ENCODE measurements around the gene ENO4.

Gene ENO4, protein sequence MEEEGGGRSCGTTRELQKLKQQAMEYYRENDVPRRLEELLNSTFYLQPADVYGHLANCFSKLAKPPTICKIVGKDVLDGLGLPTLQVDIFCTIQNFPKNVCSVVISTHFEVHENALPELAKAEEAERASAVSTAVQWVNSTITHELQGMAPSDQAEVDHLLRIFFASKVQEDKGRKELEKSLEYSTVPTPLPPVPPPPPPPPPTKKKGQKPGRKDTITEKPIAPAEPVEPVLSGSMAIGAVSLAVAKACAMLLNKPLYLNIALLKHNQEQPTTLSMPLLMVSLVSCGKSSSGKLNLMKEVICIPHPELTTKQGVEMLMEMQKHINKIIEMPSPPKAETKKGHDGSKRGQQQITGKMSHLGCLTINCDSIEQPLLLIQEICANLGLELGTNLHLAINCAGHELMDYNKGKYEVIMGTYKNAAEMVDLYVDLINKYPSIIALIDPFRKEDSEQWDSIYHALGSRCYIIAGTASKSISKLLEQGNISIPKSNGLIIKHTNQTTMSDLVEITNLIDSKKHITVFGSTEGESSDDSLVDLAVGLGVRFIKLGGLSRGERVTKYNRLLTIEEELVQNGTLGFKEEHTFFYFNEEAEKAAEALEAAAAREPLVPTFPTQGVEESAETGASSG

DNA sequence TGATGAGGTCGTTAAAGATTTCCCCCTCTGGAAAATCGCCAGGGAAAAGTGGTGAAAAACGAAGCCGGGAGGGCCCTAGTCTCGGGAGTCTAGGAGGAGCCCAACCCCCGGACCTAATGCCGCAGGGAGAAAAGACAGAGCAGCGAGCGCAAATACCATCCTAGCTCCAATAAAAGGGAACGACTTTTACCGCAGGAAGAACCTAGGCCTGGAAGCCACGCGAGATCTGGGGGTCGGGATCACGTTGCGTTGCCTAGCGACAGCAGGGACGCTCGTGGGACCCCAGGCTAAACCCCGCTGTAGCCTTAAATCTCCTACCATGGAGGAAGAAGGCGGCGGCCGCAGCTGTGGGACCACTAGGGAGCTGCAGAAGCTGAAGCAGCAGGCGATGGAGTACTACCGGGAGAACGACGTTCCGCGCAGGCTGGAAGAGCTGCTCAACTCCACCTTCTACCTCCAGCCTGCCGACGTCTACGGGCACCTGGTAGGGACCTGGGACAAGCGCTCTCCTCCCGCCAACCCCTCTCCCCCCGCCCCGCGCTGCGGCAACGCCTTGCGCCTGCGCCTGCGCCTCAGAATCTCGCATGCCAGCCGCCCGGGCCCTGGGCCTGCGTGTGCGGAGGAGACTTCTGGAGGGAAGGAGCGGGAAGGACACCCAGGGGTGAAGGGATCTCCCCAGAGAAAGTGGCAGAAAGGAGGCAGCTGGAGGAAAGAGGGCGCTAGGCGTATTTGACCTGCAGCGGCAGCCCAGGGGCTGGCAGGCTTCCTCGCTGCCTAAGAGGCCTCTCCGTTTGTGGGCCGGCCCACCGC is at the start of gene ENO4:
Gene ENO4 (plus strand): TSS at position 252 of the 810 bp plus-strand sequence. CDS start 68 bp downstream, at position 320.
- no peak for DNase-seq (ENCODE audit: low read depth in 2 of 2, low spot score in 1 of 2)

DNA sequence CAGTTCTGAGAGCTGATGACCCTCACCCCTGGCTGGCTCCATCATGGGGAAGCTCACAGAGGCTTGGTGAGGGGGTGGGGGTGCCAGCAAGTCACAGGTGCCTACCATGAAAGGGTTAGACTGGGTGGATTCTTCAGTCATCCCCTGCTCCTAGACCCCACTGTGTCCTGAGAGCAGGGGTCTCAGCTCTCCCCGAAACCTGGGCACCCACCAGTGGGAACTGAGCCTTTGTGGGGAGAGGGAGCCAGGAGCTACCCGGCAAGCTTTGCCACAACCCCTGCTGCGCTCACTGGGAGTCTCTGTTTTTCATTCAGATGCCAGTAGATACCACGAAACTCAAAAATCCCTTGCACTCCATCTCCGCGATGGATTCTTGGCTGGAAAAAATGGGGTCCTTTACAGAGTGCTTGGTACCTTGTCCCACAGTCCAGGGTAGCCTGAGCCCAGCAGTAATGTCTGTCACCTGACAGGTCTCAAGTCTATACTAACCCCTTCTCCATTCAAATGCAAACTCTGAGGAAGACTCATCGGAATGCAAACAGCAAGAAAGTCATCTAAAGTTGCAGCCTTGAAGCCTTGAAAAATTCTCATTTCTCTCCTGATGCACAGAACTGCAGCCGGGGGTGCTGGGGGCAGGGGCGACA is 48.9 kb upstream of the ENO4 start:
- no peak for DNase-seq (ENCODE audit: low read depth in 2 of 2, low spot score in 1 of 2)

DNA sequence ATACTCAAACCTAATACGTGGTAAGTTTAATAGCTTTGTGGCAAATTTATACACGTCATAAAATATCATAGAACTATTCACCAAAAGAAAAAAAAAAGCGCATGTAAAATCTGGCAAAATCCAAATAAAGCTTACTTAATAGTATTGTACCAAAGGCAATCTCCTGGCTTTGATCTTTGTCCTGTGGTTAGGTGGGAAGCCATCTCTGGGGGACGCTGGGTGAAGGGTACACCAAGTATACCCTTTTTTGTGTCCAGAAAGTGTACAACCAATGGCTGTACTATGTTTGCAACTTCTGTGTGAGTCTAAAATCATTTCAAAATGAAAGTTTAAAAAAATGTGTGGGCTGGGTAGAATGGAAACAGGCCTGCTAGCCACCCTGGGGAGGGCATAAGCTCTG is 47.6 kb upstream of the ENO4 start:
- DNase-seq (ENCODE audit: low read depth in 2 of 2, low spot score in 1 of 2) = no peak

DNA sequence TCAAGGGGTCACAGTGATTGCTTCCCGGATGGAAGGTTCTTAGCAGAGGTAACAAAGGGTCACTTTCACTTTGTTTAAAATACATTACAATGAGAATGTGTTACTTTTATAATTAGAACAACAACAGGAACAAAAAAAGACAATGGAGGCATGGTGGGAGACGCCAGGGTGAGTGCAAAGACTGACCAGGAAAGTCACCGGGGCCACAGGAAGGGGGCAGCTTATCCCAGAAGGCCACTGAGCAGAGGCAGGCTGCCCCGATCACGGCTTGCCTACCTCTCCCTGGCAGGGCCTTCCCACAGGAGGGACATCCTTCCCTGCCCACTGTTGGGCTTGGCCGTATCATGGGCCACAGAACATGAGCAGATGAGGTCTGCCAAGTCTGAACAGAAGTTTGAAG is 46.8 kb upstream of the ENO4 start:
- no peak for DNase-seq (ENCODE audit: low read depth in 2 of 2, low spot score in 1 of 2)

DNA sequence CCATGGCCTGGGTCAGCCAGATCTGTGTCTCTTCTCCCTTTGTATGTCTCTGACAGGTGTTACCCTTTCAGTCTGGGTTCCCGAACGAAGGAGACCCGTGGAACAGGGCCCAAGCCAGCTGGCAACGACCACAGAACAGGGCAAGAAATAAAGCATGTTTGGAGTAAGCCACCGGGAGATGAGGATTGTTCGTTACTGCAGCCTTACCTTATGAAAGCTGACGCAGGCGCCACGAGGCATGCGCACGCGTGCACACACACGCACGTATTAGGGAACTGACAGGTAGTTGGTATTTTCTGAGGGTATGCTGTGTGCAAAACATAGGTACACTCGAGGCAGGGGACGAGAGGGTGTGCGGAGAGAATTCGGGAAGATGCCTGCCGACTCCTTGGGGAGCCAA is 46.4 kb upstream of the ENO4 start:
- DNase-seq (ENCODE audit: low read depth in 2 of 2, low spot score in 1 of 2) = no peak

DNA sequence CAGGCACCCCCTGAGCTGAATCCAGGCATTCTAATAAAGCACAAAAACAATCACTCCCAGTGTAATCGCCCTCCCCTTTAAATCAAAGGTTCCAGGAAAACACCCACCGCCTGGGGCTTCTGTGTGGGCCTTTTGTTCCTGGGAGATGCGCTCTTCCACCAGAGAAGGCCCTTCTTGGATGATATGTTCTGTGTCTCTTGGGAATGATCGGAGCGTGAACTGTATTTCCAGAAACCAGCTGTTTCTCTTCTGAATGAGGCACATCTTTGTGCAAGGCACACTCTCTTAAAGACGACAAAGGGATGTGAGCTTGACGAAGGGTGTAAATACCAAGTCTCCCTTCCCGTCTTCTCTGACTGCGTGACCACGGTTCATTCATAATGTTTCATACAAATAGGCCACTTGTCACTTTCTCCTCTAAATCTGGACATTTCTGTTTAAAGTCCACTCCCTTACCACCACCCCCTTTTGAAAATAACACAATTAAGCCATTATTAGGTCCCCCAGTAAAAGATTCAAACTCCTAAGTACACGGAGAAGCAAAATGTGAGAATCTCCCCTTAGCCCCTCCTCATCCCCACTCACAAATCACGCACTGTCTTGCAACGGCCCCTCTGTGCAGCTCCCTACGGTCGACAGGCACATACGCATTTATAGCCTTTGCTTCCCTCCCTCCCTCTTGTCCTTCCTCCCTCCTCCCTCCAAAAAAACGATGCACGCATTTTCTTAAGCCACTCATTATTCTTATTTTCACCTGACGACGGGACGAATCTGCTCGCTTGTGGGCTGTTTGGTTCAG is 45.6 kb upstream of the ENO4 start:
- DNase-seq (ENCODE audit: low read depth in 2 of 2, low spot score in 1 of 2) = no peak

DNA sequence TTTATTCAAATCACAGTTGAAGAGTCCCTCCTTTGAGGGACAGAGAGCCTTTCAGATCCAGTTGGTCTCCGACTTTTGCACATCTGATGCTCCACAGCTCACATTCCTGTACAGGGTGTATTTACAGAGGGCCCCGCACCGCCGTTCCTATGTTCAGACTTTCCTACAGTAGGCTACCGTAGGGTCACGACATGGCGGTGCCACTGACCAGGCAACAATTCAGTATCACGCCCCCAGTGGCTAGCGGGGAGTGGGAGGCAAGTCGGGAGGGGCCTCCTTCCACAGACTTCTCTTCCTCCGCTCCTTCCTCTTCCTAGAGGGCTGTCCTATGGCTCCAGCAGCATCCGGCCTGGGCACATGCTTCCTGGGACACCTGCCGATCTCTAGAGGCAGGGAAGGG is 40.6 kb upstream of the ENO4 start:
- no peak for DNase-seq (ENCODE audit: low read depth in 2 of 2, low spot score in 1 of 2)

DNA sequence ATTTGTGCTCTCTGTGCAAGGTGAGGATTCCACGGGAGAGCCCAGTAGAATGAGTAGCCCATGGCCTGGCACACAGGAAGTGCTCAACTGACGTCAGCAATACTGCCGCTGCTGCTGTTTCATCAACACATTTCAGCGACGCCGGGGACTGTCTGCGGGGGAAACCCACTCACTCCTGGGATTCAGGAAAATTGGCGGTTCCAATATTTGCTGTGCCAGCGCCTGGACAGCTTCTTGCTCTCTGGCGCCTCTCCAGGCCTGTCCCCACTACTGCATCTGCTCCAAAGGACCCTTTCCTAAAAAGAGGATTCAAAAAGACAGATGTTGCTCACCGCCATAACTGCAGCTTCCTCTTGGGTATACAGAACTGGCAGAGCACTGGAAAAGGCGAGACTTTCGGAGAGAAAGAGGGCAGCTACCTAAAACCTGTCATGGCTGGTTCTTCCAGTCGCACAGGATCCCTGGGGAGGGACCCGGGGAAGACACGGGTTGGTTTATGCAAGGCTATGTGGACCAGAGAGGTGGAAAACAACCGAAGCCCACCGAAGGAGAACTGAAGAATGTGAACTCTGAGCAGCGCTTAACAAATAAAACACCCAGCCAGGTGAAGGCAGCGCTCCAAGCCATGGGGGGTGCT is 39.7 kb upstream of the ENO4 start:
- no peak for DNase-seq (ENCODE audit: low read depth in 2 of 2, low spot score in 1 of 2)

DNA sequence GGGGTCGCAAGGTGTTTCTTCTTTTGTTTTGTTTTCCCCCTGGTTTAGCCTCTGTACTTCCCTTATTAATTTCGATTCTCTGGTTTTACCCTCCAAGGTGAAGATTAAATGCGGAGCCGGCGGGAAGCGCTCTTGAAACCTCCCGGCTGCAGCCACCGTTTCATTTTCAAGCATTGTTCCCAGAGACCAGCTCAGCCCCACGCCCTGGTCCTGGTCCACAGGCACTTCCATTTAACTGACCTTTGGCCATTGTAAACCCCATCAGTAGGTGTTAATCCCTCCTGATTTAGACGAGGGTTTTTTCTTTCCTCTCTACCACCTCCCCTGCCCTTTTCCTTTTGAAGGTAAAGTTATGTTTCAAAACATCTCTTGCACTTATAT is 39.2 kb upstream of the ENO4 start:
- DNase-seq (ENCODE audit: low read depth in 2 of 2, low spot score in 1 of 2) = no peak

DNA sequence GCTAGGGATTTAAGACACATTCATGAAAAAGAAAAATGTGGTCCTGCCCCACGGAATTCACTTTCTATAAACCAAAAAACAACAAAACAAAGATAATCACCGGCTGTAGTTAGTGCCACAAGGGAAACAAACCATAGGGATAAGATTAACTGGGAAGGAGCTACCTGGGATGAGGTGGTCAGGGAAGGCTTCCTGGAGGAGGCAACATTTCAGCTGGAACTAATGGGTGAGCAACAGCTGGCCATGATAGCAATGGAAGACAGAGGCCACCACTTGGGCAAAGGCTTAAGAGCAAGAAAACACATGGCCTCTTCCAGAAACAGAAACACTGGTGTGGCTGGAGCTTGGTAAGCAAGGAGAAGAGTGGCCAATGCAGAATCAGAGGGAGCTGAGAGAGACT is 38.4 kb upstream of the ENO4 start:
- no peak for DNase-seq (ENCODE audit: low read depth in 2 of 2, low spot score in 1 of 2)

DNA sequence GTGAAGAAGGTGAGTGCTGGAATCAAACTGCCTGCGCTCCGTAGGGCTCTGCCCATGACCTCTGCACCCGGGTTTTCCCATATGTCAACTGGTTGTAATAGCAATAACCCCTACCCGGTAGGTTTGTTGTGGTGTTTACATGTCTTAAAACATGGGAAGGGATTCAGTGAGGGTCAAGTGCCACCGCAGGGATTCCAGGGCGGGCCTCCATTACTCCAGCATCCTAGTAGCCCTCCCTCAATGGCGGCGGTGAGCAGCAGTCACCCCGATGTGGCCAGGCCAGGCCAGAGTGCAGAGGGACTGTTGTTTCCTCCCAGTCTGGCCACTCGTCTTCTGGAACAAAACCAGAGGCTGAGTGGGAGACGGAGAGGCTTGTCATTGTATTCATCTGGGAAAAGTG is 37.6 kb upstream of the ENO4 start:
- DNase-seq (ENCODE audit: low read depth in 2 of 2, low spot score in 1 of 2) = no peak

DNA sequence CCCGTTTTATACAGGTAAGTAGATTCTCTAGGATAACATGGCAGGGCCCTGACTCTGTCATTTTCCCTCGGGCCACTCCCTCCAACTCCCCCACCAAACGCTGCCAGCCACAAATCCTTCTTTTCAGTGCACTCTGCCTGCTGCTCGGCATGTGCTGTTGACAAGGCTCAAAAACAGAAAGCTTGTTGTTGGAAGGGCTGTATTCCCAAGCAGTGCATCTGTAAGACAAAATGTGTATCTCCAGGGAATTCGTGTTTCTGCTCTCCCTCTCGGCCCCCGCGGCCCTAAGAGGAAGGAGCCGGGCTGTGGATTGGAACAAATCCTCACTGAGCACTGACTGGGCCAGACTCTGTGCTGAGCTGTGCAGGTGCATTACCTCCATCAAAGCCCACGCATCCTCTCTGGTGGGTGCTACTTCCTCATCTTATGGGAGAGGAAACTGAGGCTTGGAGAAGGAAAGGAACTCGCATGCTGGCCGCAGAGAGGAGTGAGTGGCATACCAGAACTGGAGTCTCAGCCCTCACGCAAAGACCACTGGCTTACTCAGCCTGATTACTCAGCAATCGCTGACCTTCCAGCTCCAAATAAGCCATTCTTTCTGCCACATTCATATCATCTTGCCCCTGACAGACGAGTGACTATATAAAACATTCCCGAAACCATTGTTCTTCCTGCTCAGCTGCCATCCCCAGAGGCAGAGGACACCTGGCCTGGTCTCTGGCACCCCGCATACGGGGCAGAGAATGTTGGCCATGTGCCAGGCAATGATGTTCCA is 33.5 kb upstream of the ENO4 start:
- no peak for DNase-seq (ENCODE audit: low read depth in 2 of 2, low spot score in 1 of 2)

DNA sequence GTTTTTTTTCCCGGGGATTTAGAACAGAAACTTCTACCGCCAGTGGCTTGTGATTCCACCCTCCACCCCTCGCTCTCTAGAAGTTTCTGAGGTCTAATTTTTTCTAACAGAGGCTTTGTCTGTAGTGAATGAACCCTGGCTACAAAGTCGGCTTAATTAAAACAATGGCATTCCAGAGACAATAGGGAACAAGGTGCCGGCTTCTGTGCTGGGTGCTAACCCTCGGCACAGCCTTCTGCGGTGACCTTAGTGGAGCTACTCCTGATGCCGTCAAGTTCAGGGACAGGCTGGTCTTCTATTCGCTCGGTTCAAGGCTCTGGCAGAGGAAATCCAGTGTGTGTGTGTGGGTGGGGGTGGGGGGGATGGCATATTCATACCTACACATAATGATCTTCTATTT is 32.1 kb upstream of the ENO4 start:
- DNase-seq (ENCODE audit: low read depth in 2 of 2, low spot score in 1 of 2) = no peak

DNA sequence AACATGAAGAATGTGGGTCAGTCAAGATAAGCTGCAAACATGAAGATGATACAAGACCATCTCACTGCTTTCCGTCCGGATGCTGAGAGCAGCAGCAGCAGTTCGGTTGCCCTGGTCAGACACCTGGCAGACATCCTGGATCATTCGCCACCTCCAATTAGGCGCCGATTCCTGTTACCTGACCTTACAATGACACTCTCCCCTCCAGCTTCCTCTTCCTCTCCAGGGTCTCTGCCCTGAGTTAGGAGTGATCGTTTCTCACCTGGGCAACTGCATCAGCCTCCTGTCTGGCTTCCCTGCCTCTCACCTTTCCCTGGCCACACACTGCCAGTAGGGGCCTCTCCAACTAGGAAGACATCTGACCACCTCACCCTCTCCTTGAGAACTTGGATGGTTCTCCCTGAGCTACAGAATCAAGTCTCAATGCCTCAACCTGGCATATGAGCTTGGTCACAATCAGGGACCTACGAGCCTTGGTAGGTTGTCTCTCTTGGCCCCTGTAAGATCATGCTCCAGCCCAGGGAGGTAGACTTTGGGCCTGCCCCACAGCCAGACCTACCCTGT is 31.4 kb upstream of the ENO4 start:
- no peak for DNase-seq (ENCODE audit: low read depth in 2 of 2, low spot score in 1 of 2)

DNA sequence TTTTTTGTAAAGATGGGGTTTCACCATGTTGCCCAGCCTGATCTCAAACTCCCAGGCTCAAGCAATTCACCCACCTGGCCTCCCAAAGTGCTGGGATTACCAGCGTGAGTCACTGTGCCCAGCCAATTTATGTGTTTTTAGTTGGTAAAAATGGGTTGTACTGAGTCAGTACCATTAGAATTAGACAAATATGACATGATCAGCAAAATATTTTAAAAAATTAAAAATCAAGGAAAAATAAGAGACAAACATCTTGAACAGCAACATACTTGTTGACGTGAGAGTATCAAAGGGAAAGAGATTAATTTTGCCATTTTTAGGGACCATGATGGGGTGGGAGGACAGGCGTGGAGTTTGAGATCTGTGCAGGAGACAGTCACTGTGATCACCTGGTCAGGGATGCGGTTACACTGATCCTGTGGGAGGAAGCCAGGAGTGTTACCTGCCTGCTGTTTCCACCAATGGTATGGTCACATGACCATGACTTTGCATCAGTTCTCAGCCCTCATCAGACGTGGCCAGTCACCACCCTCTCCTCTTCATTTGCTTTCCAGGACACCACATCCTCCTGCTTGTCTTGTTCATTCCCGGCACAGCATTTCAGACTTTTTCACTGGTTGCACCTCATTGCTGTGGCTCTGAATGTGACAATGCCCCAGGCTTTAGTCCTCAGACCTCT is 29.2 kb upstream of the ENO4 start:
- DNase-seq (ENCODE audit: low read depth in 2 of 2, low spot score in 1 of 2) = no peak

DNA sequence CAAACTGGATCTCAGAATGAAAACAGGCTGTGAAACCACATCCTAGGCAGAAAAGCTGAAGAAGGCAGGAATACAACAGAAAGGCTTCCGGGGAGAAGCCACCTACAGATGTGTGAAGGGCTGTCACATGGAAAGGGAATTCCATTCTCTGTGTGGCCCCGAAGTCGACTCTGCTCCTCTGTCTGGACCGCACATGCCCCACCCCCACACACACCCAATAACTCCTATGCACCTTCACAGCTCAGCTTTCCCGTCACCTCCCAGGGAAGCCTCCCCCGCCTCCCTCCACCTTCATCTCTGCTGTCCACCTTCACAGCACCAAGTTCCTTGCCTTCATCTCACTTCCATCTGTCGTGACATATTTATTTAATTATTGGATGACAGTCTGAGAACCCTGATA is 23.4 kb upstream of the ENO4 start:
- no peak for DNase-seq (ENCODE audit: low read depth in 2 of 2, low spot score in 1 of 2)

DNA sequence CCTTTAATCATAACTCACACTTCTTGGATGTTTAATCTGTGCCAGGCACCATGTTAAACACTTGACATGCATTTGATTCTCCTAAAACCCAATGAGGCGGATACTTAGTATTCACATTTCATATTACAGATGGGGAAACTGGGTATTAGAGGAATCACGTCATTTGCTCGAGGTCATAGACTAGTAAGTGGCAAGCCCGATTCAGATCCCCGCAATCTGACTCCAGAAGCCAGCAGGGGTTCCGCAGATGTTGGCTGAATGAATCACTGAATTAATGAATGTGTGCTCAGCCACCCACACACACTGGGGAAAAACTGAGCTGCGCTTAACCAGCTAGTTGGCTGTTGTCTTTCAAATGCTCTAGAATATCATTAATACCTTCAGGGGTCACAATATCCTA is 22.5 kb upstream of the ENO4 start:
- no peak for DNase-seq (ENCODE audit: low read depth in 2 of 2, low spot score in 1 of 2)

DNA sequence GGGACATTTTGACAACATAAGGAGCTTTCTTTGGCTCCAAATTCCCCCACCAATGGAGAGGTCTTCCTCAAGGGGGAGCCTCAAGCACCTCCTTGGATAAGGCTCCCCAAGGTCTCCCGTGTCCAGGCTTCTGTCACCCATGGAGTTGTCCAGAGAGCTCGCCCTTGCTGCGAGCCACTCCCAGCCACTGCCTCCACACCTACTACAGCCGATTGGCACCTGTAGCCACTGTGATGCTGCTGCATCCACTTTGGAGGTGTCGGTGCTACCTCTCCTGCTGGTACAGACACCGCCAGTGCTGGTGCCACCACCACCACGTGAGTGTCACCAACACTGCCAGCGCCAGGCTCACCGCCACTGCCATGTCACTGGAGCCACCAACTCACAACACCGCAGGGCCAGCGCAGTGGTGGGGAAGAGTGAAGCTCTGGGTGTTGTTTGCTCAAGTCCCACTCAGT is 22.1 kb upstream of the ENO4 start:
- DNase-seq (ENCODE audit: low read depth in 2 of 2, low spot score in 1 of 2) = no peak

DNA sequence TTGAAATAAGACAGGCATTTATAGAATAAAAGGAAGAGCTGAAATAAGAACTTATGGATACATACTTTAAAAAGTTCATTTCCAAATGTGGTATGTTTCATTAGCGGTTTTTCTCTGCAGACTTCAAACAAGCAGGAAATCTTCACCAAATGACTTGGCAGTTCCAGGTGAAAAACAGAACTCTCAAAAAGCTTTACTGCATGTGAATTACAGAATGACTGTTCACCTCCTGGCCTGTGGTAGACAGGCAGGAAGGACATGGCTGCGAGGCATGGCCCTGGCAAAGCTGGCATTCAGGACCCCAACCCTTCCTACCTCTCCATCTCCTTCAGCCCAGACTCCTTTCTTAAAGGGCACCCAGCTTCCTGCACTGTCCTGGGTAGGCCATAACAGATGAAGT is 21.2 kb upstream of the ENO4 start:
- DNase-seq (ENCODE audit: low read depth in 2 of 2, low spot score in 1 of 2) = no peak

Measured in stimulated activated CD8-positive, alpha-beta memory T cell treated with anti-CD3 and anti-CD28 coated beads, Interleukin-4, amount 100 ng/mL, for 1 hour (primary cell).